Activated CD4-positive, alpha-beta T cell treated with anti-CD3 and anti-CD28 coated beads, Interleukin-2, amount 50 U/mL, for 1 hour (primary cell): ENCODE results near the gene VRK1.

Experiments
- DNase-seq: peaks from one replicate; pipeline ENCODE4 v3.0.0-alpha.2; 2020

The VRK1 gene

GRCh38 chr14:96792591-96792990 is 4.6 kb upstream of the VRK1 start:
- no peak for DNase-seq

GRCh38 chr14:96793547-96793946 is 3.6 kb upstream of the VRK1 start:
- DNase-seq: no peak

- DNase-seq: no peak
These were observed 1.9 kb upstream of the VRK1 start for GRCh38 chr14:96795109-96795828.

- peak; percentile 25 for DNase-seq
These were observed 584 bp downstream of the VRK1 start for GRCh38 chr14:96797582-96798349.

- DNase-seq: no peak
These were observed 1.8 kb downstream of the VRK1 start for GRCh38 chr14:96798956-96799355.

- DNase-seq: no peak
These were observed 2.4 kb downstream of the VRK1 start for GRCh38 chr14:96799489-96800054.

- no peak for DNase-seq
These were observed 4.7 kb downstream of the VRK1 start for GRCh38 chr14:96801931-96802330.

- no peak for DNase-seq
These were observed 5.8 kb downstream of the VRK1 start for GRCh38 chr14:96802963-96803362.

GRCh38 chr14:96803958-96804357 is 6.8 kb downstream of the VRK1 start:
- no peak for DNase-seq

- DNase-seq: no peak
These were observed 7.7 kb downstream of the VRK1 start for GRCh38 chr14:96804895-96805294.

GRCh38 chr14:96805956-96806355 is 8.8 kb downstream of the VRK1 start:
- no peak for DNase-seq

GRCh38 chr14:96806836-96807235 is 9.7 kb downstream of the VRK1 start:
- DNase-seq: no peak

- DNase-seq: no peak
These were observed 11.6 kb downstream of the VRK1 start for GRCh38 chr14:96808619-96809406.

GRCh38 chr14:96811265-96811664 is 14.1 kb downstream of the VRK1 start:
- DNase-seq: no peak

GRCh38 chr14:96811985-96812667 is 14.9 kb downstream of the VRK1 start:
- DNase-seq: no peak

- no peak for DNase-seq
These were observed 19.1 kb downstream of the VRK1 start for GRCh38 chr14:96816281-96816680.

- DNase-seq: no peak
These were observed 20.8 kb downstream of the VRK1 start for GRCh38 chr14:96817750-96818666.

- no peak for DNase-seq
These were observed 24.3 kb downstream of the VRK1 start for GRCh38 chr14:96821501-96821900.

GRCh38 chr14:96823652-96824051 is 26.5 kb downstream of the VRK1 start:
- DNase-seq: no peak

GRCh38 chr14:96824283-96824682 is 27.1 kb downstream of the VRK1 start:
- DNase-seq: no peak

- no peak for DNase-seq
These were observed 29.6 kb downstream of the VRK1 start for GRCh38 chr14:96826818-96827217.

GRCh38 chr14:96827290-96827689 is 30.1 kb downstream of the VRK1 start:
- DNase-seq: no peak
